Body of pancreas (tissue), 4 donors: Measurements from ENCODE around the gene SPATA31E1.

Source experiments
- POLR2A ChIP-seq, 3 donors: fragments of 450-650 bp; IDR thresholded peaks; one replicate each; pipeline ENCODE4 v1.6.1; 2016; ENCODE audit warnings: antibody characterized with exemption in 3 of 3, mild to moderate bottlenecking in 2 of 3
- TF ChIP-seq, protein P1 (sequence below), 7 experiments: fragments of 450-650 bp in 4 of 7; fragments of 200-600 bp in 3 of 7; sonication (generic) in 3 of 7; IDR thresholded peaks; one replicate each; pipeline ENCODE4 v1.5.1; 2016 to 2019; ENCODE audit warnings: antibody characterized with exemption in 7 of 7

DNA sequence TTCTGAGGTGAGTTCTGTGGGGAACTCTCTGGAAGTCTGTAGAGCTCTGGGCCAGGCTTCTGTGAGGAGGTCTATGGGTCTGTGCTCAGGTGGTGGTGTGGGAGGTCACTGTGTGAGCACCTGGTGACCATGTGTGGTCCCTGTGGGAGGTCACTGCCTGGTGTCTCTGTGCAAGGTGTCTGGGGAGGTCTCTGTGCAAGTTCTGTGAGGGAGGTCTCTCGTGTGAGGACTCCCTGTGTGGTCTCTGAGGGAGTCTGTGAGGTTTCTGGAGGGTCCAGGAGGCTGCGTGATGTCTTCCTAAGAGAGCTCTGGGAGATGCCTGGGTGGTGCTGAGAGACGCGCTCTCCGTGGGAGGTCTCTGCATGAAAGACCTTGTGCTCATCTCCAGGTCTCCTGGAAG, 6.0 kb upstream of the SPATA31E1 start:
- TF ChIP-seq, protein P1, sequence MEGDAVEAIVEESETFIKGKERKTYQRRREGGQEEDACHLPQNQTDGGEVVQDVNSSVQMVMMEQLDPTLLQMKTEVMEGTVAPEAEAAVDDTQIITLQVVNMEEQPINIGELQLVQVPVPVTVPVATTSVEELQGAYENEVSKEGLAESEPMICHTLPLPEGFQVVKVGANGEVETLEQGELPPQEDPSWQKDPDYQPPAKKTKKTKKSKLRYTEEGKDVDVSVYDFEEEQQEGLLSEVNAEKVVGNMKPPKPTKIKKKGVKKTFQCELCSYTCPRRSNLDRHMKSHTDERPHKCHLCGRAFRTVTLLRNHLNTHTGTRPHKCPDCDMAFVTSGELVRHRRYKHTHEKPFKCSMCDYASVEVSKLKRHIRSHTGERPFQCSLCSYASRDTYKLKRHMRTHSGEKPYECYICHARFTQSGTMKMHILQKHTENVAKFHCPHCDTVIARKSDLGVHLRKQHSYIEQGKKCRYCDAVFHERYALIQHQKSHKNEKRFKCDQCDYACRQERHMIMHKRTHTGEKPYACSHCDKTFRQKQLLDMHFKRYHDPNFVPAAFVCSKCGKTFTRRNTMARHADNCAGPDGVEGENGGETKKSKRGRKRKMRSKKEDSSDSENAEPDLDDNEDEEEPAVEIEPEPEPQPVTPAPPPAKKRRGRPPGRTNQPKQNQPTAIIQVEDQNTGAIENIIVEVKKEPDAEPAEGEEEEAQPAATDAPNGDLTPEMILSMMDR (IDR thresholded peaks at IDR 0.05), result no peak
- no peak for TF ChIP-seq POLR2A (IDR thresholded peaks at IDR 0.05)
